Naive B cell (primary cell): Measurements from ENCODE around the gene HOXD8. TPM values are rescaled to one million over a fixed set of nuclear protein-coding genes. Genes with fewer than 3 reads are reported as not detected.

Experiments used
- ATAC-seq, 2 donors: fragments of 150-1000 bp; cut with Tn5 transposase; 2 replicates each; pipeline ENCODE4 v1.10.0; 2021; ENCODE audit warnings: low read depth in 2 of 2, mild to moderate bottlenecking in 2 of 2, moderate library complexity in 2 of 2
- DNase-seq: peaks from one replicate; pipeline ENCODE4 v3.0.0; 2022
- H3K27ac Mint-ChIP-seq, 6 donors: one replicate each; pipeline ENCODE4 v1.8.0; 2020 to 2022; ENCODE audit warnings: mild to moderate bottlenecking in 6 of 6, mixed read lengths in 6 of 6, moderate library complexity in 5 of 6, inconsistent platforms in 2 of 6
- H3K27me3 Mint-ChIP-seq, 3 donors: one replicate each; pipeline ENCODE4 v1.8.0; 2021 to 2022; ENCODE audit warnings: mixed read lengths in 3 of 3, mild to moderate bottlenecking in 1 of 3
- H3K36me3 Mint-ChIP-seq, 2 donors: one replicate each; pipeline ENCODE4 v1.8.0; 2020 to 2022; ENCODE audit warnings: mixed read lengths in 2 of 2, inconsistent platforms in 1 of 2, mild to moderate bottlenecking in 1 of 2
- H3K4me1 Mint-ChIP-seq, 3 donors: one replicate each; pipeline ENCODE4 v1.8.0; 2020 to 2022; ENCODE audit warnings: mixed read lengths in 3 of 3, inconsistent platforms in 1 of 3, mild to moderate bottlenecking in 1 of 3, moderate library complexity in 1 of 3
- H3K4me3 Mint-ChIP-seq, 8 donors: one replicate each; pipeline ENCODE4 v1.8.0; 2020 to 2022; ENCODE audit warnings: mild to moderate bottlenecking in 8 of 8, mixed read lengths in 8 of 8, moderate library complexity in 8 of 8, inconsistent platforms in 2 of 8
- H3K9me3 Mint-ChIP-seq, 7 donors: one replicate each; pipeline ENCODE4 v1.8.0; 2020 to 2022; ENCODE audit warnings: mixed read lengths in 7 of 7, mild to moderate bottlenecking in 5 of 7, inconsistent platforms in 2 of 7, moderate library complexity in 1 of 7
- polyA plus RNA-seq, 6 donors: library from polyadenylated mRNA; unstranded; fragments of 300-500 nt; fragmentation: Illumina TruSeq; gene quantifications; one replicate each; pipeline ENCODE4 v1.2.3, GENCODE V29; 2021; ENCODE audit warnings: low read depth in 6 of 6

HOXD8 gene
- polyA plus RNA-seq, 6 donors from 2014 or later = not detected

DNA sequence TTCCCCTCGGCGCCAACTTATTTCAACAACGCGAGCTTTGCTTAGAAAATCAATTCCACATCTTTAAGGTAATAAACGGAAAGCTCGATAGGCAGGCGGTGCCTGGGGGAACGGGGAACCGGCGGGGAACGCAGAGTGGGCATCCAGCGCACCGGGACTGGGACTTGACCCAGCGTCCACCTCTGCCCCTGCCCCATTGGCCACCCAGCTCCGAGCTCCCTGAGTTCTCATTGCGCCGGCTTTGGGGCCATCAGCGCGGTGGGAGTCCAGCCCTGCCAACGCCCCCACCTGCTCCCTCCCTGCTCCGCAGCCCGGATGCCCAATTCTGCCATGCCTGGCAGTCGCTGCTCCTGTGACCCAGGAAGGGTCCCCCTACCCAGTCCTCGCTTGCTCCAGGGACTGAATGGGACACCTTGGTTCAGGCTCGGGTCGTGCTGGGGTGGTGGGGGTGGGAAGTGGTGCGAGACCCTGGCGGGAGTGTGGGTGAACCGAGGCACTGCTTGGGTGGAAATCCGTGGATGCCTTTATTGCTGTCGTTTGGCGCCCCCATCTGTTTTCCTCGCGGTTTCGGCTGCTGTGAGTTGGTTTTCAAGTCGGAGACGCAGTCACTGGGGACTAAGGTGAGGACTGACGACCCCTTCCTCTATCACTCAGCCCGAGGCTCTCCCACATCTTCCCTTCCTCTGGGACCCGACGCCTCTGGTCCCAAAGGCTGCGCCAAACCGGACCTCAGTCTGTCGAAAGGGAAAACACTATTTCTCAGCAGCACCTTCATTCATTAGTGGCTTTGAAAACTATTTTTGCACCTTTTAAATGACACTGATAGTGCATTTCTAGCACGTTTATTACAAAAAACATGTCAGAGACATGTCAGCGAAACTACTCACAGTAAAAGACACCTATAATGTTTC lies 43.4 kb upstream of the HOXD8 start:
- H3K27ac Mint-ChIP-seq = peak overlapping the region in 3 of 6 donors; percentile 63 to 96 (median 90)
- H3K4me3 Mint-ChIP-seq = peak overlapping the region in 4 of 8 donors; percentile 30 to 79 (median 58)
- peaks cover 71 to 88% (median 73%) of the 10 kb centered on the region in 3 donors for H3K27me3 Mint-ChIP-seq
- peaks cover 0 to 45% (median 32%) of the 10 kb centered on the region in 7 donors for H3K9me3 Mint-ChIP-seq
- DNase-seq (no peak), ATAC-seq (no peak)
- H3K36me3 Mint-ChIP-seq = peaks cover 4 to 13% of the 10 kb centered on the region in 2 donors
- H3K4me1 Mint-ChIP-seq = peaks cover 3 to 15% (median 13%) of the 10 kb centered on the region in 3 donors

GRCh38 chr2:176087330-176088047 lies 42.0 kb upstream of the HOXD8 start:
- peaks cover 4 to 16% of the 10 kb centered on the region in 2 donors for H3K36me3 Mint-ChIP-seq
- H3K4me3 Mint-ChIP-seq = peak overlapping the region in 5 of 8 donors; percentile 32 to 76 (median 67)
- no peak for ATAC-seq
- no peak for DNase-seq
- H3K4me1 Mint-ChIP-seq = peaks cover 8 to 13% (median 12%) of the 10 kb centered on the region in 3 donors
- peak overlapping the region in 3 of 6 donors; percentile 12 to 94 (median 90) for H3K27ac Mint-ChIP-seq
- H3K9me3 Mint-ChIP-seq = peaks cover 0 to 48% (median 35%) of the 10 kb centered on the region in 7 donors
- peaks cover 72 to 93% (median 87%) of the 10 kb centered on the region in 3 donors for H3K27me3 Mint-ChIP-seq

DNA sequence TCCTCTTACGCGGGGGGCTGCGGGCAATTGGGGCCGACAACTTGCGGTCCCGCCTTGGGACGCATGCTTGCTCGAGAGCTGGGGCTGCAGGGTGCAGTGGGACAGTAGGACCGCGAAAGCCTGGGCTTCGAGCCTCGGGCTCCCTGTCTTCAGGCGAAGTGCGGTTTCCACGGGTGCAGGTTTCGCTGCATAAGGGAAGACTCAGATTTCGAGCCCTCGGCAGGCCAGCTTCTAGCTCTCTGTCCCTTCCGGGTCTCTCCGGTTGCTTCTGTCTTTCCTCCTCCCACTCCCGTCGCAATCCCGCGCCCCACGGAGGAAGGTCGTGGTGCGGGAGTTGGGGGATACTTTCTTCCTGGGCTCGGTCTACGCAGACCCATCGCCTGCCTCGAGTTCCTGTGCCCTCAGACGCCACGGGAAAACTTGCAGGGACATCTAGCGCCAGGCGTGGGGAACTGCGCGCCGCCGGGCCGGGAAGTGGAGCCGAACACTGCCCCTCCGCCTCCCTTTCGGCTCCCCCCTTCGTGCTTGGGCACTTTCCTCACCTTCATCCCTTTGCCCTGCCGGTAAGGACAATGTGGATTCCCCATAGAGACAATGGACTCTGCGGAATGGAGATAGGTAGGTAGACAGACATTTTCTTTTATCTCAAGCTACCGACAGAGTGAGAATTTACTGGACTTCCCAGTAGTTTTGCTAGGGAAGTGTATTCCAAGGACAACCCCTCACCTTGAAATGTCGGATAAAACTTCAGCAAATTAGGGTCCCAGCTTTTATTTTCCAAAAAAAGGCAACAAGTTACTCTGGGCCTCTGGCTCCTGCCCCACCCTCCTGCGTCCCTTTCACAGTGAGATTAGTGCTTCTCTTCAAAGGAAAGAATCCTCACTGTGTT lies 41.2 kb upstream of the HOXD8 start:
- H3K4me3 Mint-ChIP-seq = peak overlapping the region in 5 of 8 donors; percentile 34 to 67 (median 45)
- H3K9me3 Mint-ChIP-seq = peaks cover 0 to 43% (median 29%) of the 10 kb centered on the region in 7 donors
- peak overlapping the region in 5 of 6 donors; percentile 12 to 94 (median 23) for H3K27ac Mint-ChIP-seq
- H3K36me3 Mint-ChIP-seq = peaks cover 4 to 16% of the 10 kb centered on the region in 2 donors
- DNase-seq (no peak), ATAC-seq (no peak)
- peaks cover 11 to 13% (median 12%) of the 10 kb centered on the region in 3 donors for H3K4me1 Mint-ChIP-seq
- peaks cover 68 to 91% (median 84%) of the 10 kb centered on the region in 3 donors for H3K27me3 Mint-ChIP-seq

- ATAC-seq (no peak), DNase-seq (no peak)
- Mint-ChIP-seq H3K4me1 (peaks cover 18 to 20% (median 18%) of the 10 kb centered on the region in 3 donors), H3K4me3 (peak overlapping the region in 3 of 8 donors; percentile 31 to 54 (median 40)), H3K27me3 (peaks cover 70 to 91% (median 85%) of the 10 kb centered on the region in 3 donors), H3K27ac (peak overlapping the region in 2 of 6 donors; percentile 88 to 94), H3K9me3 (peaks cover 0 to 43% (median 26%) of the 10 kb centered on the region in 7 donors), H3K36me3 (peaks cover 0 to 16% of the 10 kb centered on the region in 2 donors)
Observed at GRCh38 chr2:176088937-176089842, 40.3 kb upstream of the HOXD8 start.

DNA sequence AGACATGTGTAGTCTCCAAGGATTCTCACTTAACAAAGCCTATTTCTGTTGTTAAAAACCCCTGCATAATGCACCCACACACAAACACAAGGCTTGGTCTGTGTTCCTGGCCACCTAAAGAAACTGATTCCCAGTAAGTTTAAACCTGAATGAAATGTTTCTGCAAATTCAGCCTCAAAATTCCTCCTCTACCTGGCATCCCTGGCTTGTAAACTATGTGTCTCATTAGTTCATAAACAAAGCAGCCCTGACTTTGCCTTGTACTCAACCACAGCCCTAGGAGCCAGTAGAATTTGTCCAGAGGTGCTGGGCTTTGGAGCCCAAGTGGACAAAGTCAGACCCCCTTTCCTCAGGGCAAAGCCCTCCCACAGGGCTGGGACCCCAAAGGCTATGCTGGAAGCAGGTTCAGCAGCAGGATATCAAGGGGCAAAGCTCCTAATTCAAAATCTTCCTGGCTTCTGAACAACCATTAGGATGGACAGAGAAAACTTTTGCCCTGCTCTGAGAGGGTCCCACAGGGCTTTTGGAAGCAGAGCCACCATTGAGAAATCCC lies 39.6 kb upstream of the HOXD8 start:
- H3K36me3 Mint-ChIP-seq = peaks cover 0 to 16% of the 10 kb centered on the region in 2 donors
- no peak overlapping the region for H3K27ac Mint-ChIP-seq
- peak overlapping the region in 1 of 8 donors; percentile 54 for H3K4me3 Mint-ChIP-seq
- DNase-seq (no peak), ATAC-seq (no peak)
- peaks cover 71 to 91% (median 85%) of the 10 kb centered on the region in 3 donors for H3K27me3 Mint-ChIP-seq
- peaks cover 0 to 42% (median 19%) of the 10 kb centered on the region in 7 donors for H3K9me3 Mint-ChIP-seq
- H3K4me1 Mint-ChIP-seq = peaks cover 14 to 23% (median 18%) of the 10 kb centered on the region in 3 donors

DNA sequence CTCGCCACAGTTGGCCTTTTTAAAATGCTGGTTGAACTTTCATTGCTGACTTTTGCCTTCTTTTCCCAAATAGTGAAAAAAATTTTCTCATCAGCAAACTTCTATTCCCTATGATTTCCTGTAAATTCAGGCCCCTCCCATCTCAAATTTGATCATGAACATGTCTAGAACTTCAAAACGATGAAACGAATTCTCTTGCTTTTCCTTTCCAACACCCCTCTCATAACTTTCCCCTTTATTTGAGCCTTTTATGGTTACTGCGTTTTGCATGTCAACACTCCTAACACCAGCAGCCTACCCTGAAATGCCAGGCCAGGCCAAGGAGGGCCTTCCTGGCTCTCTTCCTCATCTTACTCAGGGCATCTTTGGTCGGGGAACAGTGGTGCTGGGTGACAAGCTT lies 38.6 kb upstream of the HOXD8 start:
- Mint-ChIP-seq H3K27me3 (peaks cover 74 to 91% (median 87%) of the 10 kb centered on the region in 3 donors), H3K4me1 (peaks cover 14 to 23% (median 18%) of the 10 kb centered on the region in 3 donors), H3K36me3 (peaks cover 0 to 16% of the 10 kb centered on the region in 2 donors), H3K27ac (peak overlapping the region in 2 of 6 donors; percentile 0 to 78), H3K9me3 (peaks cover 0 to 43% (median 22%) of the 10 kb centered on the region in 7 donors), H3K4me3 (peak overlapping the region in 1 of 8 donors; percentile 13)
- ATAC-seq (no peak), DNase-seq (no peak)

DNA sequence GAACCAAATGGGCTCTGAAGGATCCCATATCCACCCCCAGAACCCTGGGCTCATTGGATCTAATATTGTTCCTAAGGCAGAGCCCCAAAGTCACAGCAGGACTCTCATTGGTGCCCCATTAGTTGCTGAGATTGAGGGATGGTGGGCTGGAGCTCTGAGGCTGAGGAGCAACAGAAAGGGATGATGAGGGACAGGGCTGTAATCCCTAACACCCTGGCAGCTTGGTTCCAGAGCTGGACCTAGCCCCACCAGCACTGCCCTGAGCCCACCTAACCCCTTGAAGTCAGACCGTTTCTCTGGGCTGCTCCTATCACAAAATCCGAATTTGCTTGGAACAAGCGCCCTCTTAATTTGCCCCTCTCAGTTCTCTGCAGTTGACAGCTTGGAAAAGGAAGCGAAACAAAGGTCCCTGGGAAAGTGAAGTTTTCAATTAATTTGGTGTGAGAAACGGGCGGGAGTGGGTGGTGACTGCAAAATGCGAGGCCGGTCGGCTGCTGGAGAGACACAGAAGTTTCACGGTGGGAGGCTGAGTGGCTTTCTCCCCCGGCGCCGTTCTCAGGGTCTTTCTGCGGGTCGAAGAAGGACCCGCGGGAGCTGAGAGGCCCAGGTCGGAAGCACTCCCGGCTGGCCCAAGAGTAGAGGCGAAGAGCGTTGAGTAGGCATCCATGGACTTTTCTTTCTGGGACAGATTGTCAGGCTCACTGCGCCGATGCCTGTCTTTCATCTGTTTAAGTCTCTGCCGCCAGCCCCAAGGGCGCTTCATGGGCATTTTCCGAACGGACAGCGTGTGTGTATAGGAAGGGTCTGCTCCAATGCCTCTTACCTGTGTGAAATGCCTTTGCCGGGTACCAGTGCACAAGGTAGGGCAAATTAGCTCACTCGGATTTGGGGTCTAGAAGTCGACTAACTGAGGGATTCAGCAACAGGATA lies 37.9 kb upstream of the HOXD8 start:
- no peak for ATAC-seq
- H3K36me3 Mint-ChIP-seq = peaks cover 0 to 16% of the 10 kb centered on the region in 2 donors
- H3K9me3 Mint-ChIP-seq = peaks cover 0 to 40% (median 20%) of the 10 kb centered on the region in 7 donors
- H3K4me3 Mint-ChIP-seq = peak overlapping the region in 7 of 8 donors; percentile 13 to 74 (median 62)
- peaks cover 18 to 21% (median 19%) of the 10 kb centered on the region in 3 donors for H3K4me1 Mint-ChIP-seq
- H3K27ac Mint-ChIP-seq = peak overlapping the region in 4 of 6 donors; percentile 0 to 96 (median 75)
- peaks cover 76 to 90% (median 85%) of the 10 kb centered on the region in 3 donors for H3K27me3 Mint-ChIP-seq
- DNase-seq = no peak

- DNase-seq (no peak), ATAC-seq (no peak)
- Mint-ChIP-seq H3K36me3 (peaks cover 0 to 7% of the 10 kb centered on the region in 2 donors), H3K4me3 (peak within 1 kb of the TSS; percentile 48 to 74 (median 68)), H3K27ac (peak within 1 kb of the TSS in 5 of 6 donors; percentile 58 to 96 (median 78)), H3K4me1 (peaks cover 27 to 28% (median 27%) of the 10 kb centered on the region in 3 donors), H3K9me3 (peaks cover 0 to 31% (median 19%) of the 10 kb centered on the region in 7 donors), H3K27me3 (peaks cover 75 to 90% (median 85%) of the 10 kb centered on the region in 3 donors)
Observed at GRCh38 chr2:176092270-176093144, 37.0 kb upstream of the HOXD8 start, which contains the start of gene HOXD13. TSS of gene HOXD13 (plus strand) at chr2:176092721. CDS start at chr2:176092891, 170 bp downstream.

GRCh38 chr2:176093145-176093897 lies 36.2 kb upstream of the HOXD8 start:
- peak overlapping the region in 5 of 6 donors; percentile 58 to 84 (median 72) for H3K27ac Mint-ChIP-seq
- no peak for DNase-seq
- H3K4me3 Mint-ChIP-seq = peak overlapping the region; percentile 20 to 72 (median 40)
- no peak for ATAC-seq
- peaks cover 78 to 88% (median 87%) of the 10 kb centered on the region in 3 donors for H3K27me3 Mint-ChIP-seq
- H3K9me3 Mint-ChIP-seq = peaks cover 0 to 34% (median 18%) of the 10 kb centered on the region in 7 donors
- peaks cover 29 to 30% (median 30%) of the 10 kb centered on the region in 3 donors for H3K4me1 Mint-ChIP-seq
- peaks cover 0 to 7% of the 10 kb centered on the region in 2 donors for H3K36me3 Mint-ChIP-seq
